Esophagus muscularis mucosa (tissue), 4 donors: ENCODE data around the gene RFX5. TPM values are rescaled to one million over a fixed set of nuclear protein-coding genes. Genes with fewer than 3 reads are reported as not detected.

Source experiments
- DNase-seq: peaks from one replicate; pipeline ENCODE4 v3.0.0-alpha.2; 2017; ENCODE audit errors: extremely low spot score
- H3K27ac ChIP-seq, 4 donors: fragments of 200-600 bp; sonication (generic); replicated peaks in 1 of 4; 1 replicate in 3 of 4; 2 replicates in 1 of 4; pipeline ENCODE4 v1.5.1; 2016 to 2019; ENCODE audit warnings: mild to moderate bottlenecking in 1 of 4
- H3K27me3 ChIP-seq, 4 donors: fragments of 200-600 bp; sonication (generic); one replicate each; pipeline versions ENCODE4 v1.5.1 to v1.6.0; 2016 to 2019
- H3K36me3 ChIP-seq, 4 donors: fragments of 200-600 bp; sonication (generic); one replicate each; pipeline ENCODE4 v1.5.1; 2016 to 2019
- H3K4me1 ChIP-seq, 4 donors: fragments of 200-600 bp; sonication (generic); one replicate each; pipeline ENCODE4 v1.5.1; 2016 to 2019
- H3K4me3 ChIP-seq, 4 donors: fragments of 200-600 bp; sonication (generic); 1 replicate in 2 of 4; 2 replicates in 2 of 4; pipeline ENCODE4 v1.5.1; 2016 to 2019; ENCODE audit warnings: mild to moderate bottlenecking in 4 of 4, moderate library complexity in 1 of 4
- H3K9me3 ChIP-seq, 4 donors: fragments of 200-600 bp; sonication (generic); 1 replicate in 3 of 4; 2 replicates in 1 of 4; pipeline ENCODE4 v1.5.1; 2016 to 2019
- EP300 ChIP-seq: sonication (generic); formaldehyde crosslinking; IDR thresholded peaks from one replicate; pipeline ENCODE4 v1.6.1; 2017; ENCODE audit warnings: antibody characterized with exemption
- POLR2A ChIP-seq: fragments of 450-650 bp; IDR thresholded peaks from one replicate; pipeline ENCODE4 v1.6.1; 2017; ENCODE audit warnings: antibody characterized with exemption, moderate library complexity, mild to moderate bottlenecking, low read depth
- POLR2AphosphoS5 ChIP-seq, 2 donors: sonication (generic); formaldehyde crosslinking; IDR thresholded peaks; one replicate each; pipeline ENCODE4 v1.6.1; 2017; ENCODE audit warnings: antibody characterized with exemption in 2 of 2
- WGBS: methylation state at CpG from one replicate; pipeline ENCODE4 v1.1.5; 2018; 5-methylcytosine and 5-hydroxymethylcytosine counted together
- intact Hi-C: fragments of 100-400 bp; cut with DNase I; formaldehyde crosslinking; loops from one replicate; pipeline ENCODE4 v1.15.1; 2023
- total RNA-seq, 4 donors: library from RNA; depleted of rRNA; stranded (reverse); fragments of >200 nt; gene quantifications; one replicate each; pipeline versions ENCODE4 v1.1.0 to v1.2.1, GENCODE V29; 2016
- TF ChIP-seq, protein P1 (sequence below), 3 experiments: fragments of 200-600 bp in 2 of 3; fragments of 450-650 bp in 1 of 3; sonication (generic) in 2 of 3; IDR thresholded peaks; one replicate each; pipeline ENCODE4 v1.5.1; 2017 to 2019; ENCODE audit warnings: antibody characterized with exemption in 3 of 3, mild to moderate bottlenecking in 2 of 3, moderate library complexity in 1 of 3

RFX5 gene
- total RNA-seq, 4 donors from 2014 or later, result 40.3 to 50.3 (median 45.0) TPM

- H3K36me3 ChIP-seq, result peaks cover 19 to 38% (median 31%) of the 10 kb centered on the region in 4 donors
- TF ChIP-seq EP300 (no peak), POLR2A (no peak), POLR2AphosphoS5 (IDR thresholded peaks at IDR 0.05) (peak in 1 of 2 donors; percentile 50)
- TF ChIP-seq, protein P1, sequence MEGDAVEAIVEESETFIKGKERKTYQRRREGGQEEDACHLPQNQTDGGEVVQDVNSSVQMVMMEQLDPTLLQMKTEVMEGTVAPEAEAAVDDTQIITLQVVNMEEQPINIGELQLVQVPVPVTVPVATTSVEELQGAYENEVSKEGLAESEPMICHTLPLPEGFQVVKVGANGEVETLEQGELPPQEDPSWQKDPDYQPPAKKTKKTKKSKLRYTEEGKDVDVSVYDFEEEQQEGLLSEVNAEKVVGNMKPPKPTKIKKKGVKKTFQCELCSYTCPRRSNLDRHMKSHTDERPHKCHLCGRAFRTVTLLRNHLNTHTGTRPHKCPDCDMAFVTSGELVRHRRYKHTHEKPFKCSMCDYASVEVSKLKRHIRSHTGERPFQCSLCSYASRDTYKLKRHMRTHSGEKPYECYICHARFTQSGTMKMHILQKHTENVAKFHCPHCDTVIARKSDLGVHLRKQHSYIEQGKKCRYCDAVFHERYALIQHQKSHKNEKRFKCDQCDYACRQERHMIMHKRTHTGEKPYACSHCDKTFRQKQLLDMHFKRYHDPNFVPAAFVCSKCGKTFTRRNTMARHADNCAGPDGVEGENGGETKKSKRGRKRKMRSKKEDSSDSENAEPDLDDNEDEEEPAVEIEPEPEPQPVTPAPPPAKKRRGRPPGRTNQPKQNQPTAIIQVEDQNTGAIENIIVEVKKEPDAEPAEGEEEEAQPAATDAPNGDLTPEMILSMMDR (IDR thresholded peaks at IDR 0.05), result peak; percentile 70 to 86 (median 73)
- 29% methylated on average over 7 of the region's 7 CpGs for WGBS
- no peaks in the 10 kb centered on the region for H3K9me3 ChIP-seq
- H3K4me1 ChIP-seq, result peaks cover under 1 to 21% (median 18%) of the 10 kb centered on the region in 4 donors
- H3K4me3 ChIP-seq, result no peak overlapping the region
- no peaks in the 10 kb centered on the region for H3K27me3 ChIP-seq
- peak overlapping the region; percentile 46 to 65 (median 46) for H3K27ac ChIP-seq
- DNase-seq, result no peak
- intact Hi-C loops, result loop anchor here (1.0 kb wide), 1 partner anchor 40 kb away; no protein-coding TSS in a partner anchor
These were observed 5.9 kb downstream of the RFX5 start for GRCh38 chr1:151340870-151341754.

DNA sequence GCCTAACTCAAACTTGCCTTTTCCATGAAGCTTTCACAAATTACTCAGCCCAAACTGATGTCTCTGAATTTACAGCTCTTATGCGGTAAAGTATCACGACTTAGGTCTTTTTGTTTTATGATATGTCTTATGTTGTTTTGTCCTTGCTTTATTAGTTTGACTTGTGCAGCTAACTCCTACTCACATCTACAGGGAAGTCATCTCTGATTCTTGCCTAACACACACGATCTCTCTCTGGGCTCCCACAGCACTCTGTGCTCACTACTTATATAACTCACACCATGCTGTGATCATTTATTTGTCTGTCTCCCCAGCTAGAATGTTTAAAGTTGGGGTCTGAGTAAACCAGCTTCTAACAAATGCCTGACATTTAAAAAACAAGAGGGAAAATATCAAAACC is 10.5 kb downstream of the RFX5 start:
- 89% methylated on average over 3 of the region's 3 CpGs for WGBS
- Histone ChIP-seq H3K4me1 (peaks cover 0 to 11% (median 9%) of the 10 kb centered on the region in 4 donors), H3K27me3 (no peaks in the 10 kb centered on the region), H3K27ac (no peak overlapping the region), H3K36me3 (peaks cover 0 to 1% (median 0%) of the 10 kb centered on the region in 4 donors), H3K9me3 (no peaks in the 10 kb centered on the region), H3K4me3 (no peak overlapping the region)
- TF ChIP-seq EP300 (no peak), POLR2AphosphoS5 (IDR thresholded peaks at IDR 0.05) (no peak), POLR2A (no peak)
- TF ChIP-seq, protein P1 (IDR thresholded peaks at IDR 0.05), result no peak
- intact Hi-C loops, result no loop called here
- DNase-seq, result no peak

DNA sequence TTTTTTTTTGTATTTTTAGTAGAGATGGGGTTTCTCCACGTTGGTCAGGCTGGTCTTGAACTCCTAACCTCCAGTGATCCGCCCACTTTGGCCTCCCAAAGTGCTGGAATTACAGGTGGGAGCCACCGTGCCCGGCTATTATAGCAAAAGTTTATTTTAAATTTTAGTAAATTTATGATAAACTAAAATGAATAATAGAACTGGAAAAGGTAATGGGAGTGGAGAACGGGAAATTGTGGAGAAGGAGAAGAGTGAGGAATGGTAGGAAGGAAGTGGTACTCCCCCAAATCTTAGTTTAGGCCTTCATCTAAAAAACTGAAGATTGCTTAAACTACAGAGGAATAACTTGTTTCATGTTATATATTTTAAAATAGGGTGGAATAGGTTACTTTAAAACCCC is 12.2 kb downstream of the RFX5 start:
- no peak overlapping the region for H3K27ac ChIP-seq
- intact Hi-C loops, result no loop called here
- H3K36me3 ChIP-seq, result no peaks in the 10 kb centered on the region
- WGBS, result 84% methylated on average over 5 of the region's 5 CpGs
- no peaks in the 10 kb centered on the region for H3K27me3 ChIP-seq
- H3K4me1 ChIP-seq, result no peaks in the 10 kb centered on the region
- H3K9me3 ChIP-seq, result no peaks in the 10 kb centered on the region
- TF ChIP-seq, protein P1 (IDR thresholded peaks at IDR 0.05), result no peak
- TF ChIP-seq POLR2AphosphoS5 (IDR thresholded peaks at IDR 0.05), result no peak
- TF ChIP-seq POLR2A, result no peak
- TF ChIP-seq EP300, result no peak
- no peak overlapping the region for H3K4me3 ChIP-seq
- no peak for DNase-seq

GRCh38 chr1:151327903-151328674 is 19.0 kb downstream of the RFX5 start:
- Histone ChIP-seq H3K27ac (peak overlapping the region; percentile 87 to 93 (median 91)), H3K4me1 (peaks cover 28 to 45% (median 44%) of the 10 kb centered on the region in 4 donors), H3K9me3 (no peaks in the 10 kb centered on the region), H3K36me3 (peaks cover 0 to 25% (median 21%) of the 10 kb centered on the region in 4 donors), H3K27me3 (no peaks in the 10 kb centered on the region), H3K4me3 (peak overlapping the region; percentile 82 to 88 (median 85))
- TF ChIP-seq, protein P1 (IDR thresholded peaks at IDR 0.05), result no peak
- TF ChIP-seq POLR2AphosphoS5 (IDR thresholded peaks at IDR 0.05), result no peak
- TF ChIP-seq POLR2A, result no peak
- no peak for TF ChIP-seq EP300
- intact Hi-C loops, result no loop called here
- DNase-seq, result no peak
- WGBS, result 27% methylated on average over 29 of the region's 34 CpGs
